ENCODE results near the gene FAM9C.

Gene FAM9C

GRCh38 chrX:13013363-13014110 is 30.9 kb downstream of the FAM9C start:
- Histone ChIP-seq H3K27ac (peak overlapping the region in 12 of 21 experiments; percentile 18 to 80 (median 55)), H3K4me3 (no peak overlapping the region)

GRCh38 chrX:13010546-13010945 is 33.9 kb downstream of the FAM9C start:
- peak overlapping the region in 1 of 21 experiments; percentile 80 for H3K27ac ChIP-seq

DNA sequence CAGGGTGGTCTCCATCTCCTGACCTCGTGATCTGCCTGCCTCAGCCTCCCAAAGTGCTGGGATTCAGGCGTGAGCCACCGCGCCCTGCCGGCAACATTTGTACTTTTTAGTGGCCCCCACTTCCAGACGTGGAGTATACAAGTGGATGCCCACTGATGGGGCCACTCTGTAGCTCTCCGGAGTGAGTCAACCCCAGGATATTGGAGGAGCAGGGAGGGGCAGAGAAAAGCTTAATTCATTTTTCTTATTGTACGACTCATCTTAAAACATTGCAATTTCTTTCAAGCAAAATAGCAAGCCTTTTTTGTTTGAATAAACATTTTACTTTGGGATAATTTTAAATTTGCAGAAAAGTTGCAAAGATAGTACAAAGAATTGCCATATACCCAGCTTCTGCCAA is 34.6 kb downstream of the FAM9C start:
- H3K27ac ChIP-seq: peak overlapping the region in 1 of 21 experiments; percentile 80
- no peak overlapping the region for H3K4me3 ChIP-seq

More at GRCh38 chrX:13010546-13010945, 33.9 kb downstream of the FAM9C start:
- no peak overlapping the region for H3K4me3 ChIP-seq

GRCh38 chrX:13009273-13009672 is 35.1 kb downstream of the FAM9C start:
- H3K27ac ChIP-seq: peak overlapping the region in 4 of 21 experiments; percentile 20 to 80 (median 60)
- H3K4me3 ChIP-seq: no peak overlapping the region

GRCh38 chrX:13008851-13009250 is 35.6 kb downstream of the FAM9C start:
- peak overlapping the region in 5 of 21 experiments; percentile 20 to 80 (median 61) for H3K27ac ChIP-seq

GRCh38 chrX:13008189-13008533 is 36.3 kb downstream of the FAM9C start:
- Histone ChIP-seq H3K27ac (peak overlapping the region in 7 of 21 experiments; percentile 20 to 80 (median 53)), H3K4me3 (no peak overlapping the region)

More at GRCh38 chrX:13008851-13009250, 35.6 kb downstream of the FAM9C start:
- no peak overlapping the region for H3K4me3 ChIP-seq

DNA sequence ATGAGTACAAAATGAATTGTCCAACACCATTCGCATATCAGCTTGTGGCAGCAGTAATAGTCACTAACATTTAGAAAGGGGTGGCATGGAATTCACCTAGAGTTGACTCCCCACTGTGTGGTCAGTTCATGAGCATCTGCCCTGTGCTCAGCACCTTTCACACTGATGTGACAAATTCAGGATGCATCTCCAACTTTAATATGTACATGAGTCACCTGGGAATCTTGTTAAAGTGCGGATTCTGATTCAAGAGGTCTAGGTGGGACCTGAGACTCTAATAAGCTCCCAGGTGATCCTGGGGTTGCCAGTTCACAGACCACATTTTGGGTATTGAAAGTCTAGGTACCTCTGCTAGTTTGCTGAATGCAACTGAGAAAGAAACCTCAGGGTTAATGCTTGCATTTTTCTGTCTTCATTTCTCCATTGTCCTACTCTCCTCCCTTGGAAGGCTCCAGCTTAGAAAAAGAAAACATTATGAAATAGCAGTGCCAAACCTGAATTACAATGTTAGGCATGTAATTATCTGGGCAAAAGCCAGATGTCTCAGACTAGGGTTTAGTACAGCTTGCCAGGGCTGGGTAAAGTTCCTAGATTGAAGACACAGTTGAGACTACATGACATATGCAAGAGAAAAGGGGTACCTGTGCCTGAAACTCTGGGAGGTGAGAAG is 36.8 kb downstream of the FAM9C start:
- Histone ChIP-seq H3K27ac (peak overlapping the region in 8 of 21 experiments; percentile 18 to 80 (median 57)), H3K4me3 (no peak overlapping the region)

GRCh38 chrX:13005661-13006473 is 38.6 kb downstream of the FAM9C start:
- peak overlapping the region in 9 of 21 experiments; percentile 7 to 80 (median 60) for H3K27ac ChIP-seq
- H3K4me3 ChIP-seq: no peak overlapping the region

- peak overlapping the region in 6 of 21 experiments; percentile 16 to 81 (median 74) for H3K27ac ChIP-seq
- H3K4me3 ChIP-seq: no peak overlapping the region
Observed at GRCh38 chrX:13001961-13002671, 42.3 kb downstream of the FAM9C start.

DNA sequence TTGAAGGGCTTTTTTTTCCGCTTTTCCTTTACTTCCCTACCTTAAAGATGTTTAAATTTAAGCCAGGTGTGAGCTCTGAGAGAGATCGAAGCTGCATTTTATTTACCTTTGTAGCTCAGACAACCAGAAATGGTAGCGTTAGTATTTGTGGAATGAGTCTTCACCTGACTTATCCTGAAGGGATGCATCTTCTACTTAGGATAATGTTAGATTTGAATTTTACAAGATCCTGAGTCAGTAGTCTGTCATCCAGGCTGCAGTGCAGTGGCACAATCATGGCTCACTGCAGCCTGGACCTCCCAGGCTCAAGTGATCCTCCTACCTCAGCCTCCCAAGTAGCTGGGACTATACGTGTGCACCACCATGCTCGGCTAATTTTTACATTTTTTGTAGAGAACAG is 43.3 kb downstream of the FAM9C start:
- Histone ChIP-seq H3K4me3 (no peak overlapping the region), H3K27ac (peak overlapping the region in 12 of 21 experiments; percentile 6 to 85 (median 70))

DNA sequence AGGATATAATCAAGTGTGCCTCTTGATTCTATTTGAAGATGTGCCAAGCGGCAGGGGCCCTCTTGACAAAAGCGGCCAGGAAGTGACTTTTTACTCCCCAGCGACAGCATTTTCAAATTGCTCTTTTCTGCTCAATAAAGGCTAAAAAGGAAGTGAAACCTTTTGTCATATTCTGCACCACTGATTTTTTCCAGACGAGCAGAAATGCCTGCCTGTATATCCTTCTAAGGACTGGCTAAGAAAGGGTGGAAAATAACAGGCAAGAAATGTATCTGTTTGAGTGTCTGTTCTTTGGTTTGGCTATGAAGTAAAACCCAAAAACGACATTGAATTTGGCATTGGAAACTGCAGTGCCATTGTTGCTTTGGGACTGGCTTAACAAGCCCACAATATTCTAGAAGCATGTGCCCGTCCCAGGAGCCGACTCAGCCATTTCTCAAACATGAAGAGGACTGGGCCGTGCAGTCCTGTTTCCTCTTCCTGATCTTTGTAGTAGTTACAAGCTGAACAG is 44.1 kb downstream of the FAM9C start:
- H3K4me3 ChIP-seq: no peak overlapping the region
- H3K27ac ChIP-seq: peak overlapping the region in 15 of 21 experiments; percentile 3 to 85 (median 50)

GRCh38 chrX:12999422-12999821 is 45.0 kb downstream of the FAM9C start:
- Histone ChIP-seq H3K27ac (peak overlapping the region in 11 of 21 experiments; percentile 34 to 85 (median 71)), H3K4me3 (no peak overlapping the region)

DNA sequence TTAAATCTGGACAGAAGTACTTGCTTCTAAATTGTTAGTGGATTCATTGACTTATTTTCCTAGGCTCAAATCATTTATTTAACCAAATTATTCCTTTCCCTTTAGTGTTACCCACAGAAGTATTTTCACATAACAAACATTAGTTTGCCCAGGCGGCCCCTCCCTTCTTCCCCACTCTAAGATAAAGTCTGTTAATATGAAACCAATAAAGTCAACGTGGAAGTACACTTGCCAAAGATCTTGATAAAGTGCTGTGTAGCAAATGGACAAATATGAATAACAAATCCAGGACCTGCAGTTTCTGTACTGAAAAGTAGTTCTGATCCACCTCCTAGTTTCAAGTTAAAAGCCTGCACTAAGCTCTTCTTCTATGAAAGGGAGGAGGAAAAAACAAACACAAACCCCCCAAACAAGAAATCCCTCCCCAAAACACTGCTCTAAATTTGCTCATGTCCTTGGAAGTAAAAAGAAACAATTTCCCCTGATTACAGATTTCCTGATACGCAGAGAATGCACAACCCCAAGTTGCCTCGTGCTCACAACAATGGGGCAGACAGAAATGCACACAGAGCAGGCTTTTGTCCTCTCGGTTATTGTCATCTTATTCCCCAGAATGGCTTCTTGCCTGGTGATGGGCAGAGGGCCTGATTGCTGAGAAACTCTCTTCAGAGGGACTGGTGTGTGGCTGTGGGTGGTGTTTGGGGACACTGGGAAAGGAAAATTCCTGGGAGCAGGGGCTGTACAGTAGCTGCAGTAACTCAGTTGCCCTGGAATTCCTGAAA is 46.3 kb downstream of the FAM9C start:
- Histone ChIP-seq H3K27ac (peak overlapping the region in 9 of 21 experiments; percentile 0 to 85 (median 71)), H3K4me3 (no peak overlapping the region)

DNA sequence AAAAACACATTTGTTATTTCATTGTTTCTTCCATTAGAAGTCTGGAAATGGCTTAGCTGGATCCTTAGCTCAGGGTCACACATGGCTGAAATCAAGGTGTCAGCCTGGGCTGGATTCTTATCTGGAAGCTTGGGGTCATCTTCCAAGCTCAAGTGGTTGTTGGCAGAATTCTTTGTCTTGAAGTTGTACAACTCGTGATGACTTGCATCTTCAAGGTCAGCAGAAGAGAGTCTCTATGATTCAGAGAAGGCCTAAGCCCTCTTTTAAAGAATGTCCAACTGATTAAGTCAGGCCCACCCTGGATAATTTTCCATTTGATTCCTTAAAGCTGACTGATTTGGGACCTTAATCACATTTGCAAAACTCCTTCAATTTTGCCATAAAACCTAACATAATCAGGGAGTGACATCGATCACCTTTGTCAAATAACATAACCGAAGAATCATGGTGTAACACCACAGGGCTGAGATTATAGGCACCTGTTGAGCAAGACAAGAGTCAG is 47.4 kb downstream of the FAM9C start:
- Histone ChIP-seq H3K4me3 (no peak overlapping the region), H3K27ac (peak overlapping the region in 3 of 21 experiments; percentile 77 to 85 (median 78))

DNA sequence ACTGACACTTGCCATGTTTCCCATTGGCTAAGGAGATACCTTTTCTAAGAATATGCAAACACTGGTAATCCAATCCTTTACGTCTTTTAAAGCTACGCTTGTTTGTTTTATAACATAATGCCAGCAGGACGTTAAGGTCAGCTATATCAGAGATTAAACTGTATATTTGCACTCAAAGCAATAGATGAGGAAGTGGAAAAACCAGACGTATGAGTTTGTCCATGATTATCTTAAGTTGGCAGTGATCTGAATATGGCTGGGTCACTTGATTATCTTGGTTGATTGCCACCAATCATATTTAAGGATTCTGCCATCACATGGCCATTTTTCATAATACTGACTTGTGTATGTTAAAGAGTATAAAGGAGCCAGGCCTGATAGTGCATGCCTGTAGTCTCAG is 50.1 kb downstream of the FAM9C start:
- Histone ChIP-seq H3K4me3 (no peak overlapping the region), H3K27ac (peak overlapping the region in 1 of 21 experiments; percentile 7)

- H3K27ac ChIP-seq: no peak overlapping the region
- H3K4me3 ChIP-seq: no peak overlapping the region
Observed at GRCh38 chrX:12993826-12994225, 50.6 kb downstream of the FAM9C start.

- Histone ChIP-seq H3K27ac (peak overlapping the region in 1 of 21 experiments; percentile 37), H3K4me3 (no peak overlapping the region)
Observed at GRCh38 chrX:12992544-12993118, 51.8 kb downstream of the FAM9C start.

DNA sequence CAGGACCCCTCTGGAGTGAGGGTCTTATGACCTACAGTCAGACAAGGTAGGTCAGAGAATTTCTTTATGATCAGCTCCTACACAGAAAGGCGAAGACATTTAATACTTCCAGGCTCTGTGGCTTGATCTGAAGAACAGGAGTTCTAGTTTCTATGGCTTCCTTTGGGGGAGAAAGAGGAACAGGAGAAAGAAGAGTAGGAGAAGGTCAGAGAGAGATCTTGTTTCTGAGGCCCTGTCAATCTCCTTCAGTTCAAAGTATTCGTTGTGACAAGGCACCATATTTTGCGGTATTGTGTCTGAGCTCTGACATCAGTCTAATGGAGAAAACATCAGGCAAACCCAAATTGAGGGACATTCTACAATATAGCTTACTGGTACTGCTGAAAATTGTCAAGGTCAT is 52.8 kb downstream of the FAM9C start:
- H3K27ac ChIP-seq: no peak overlapping the region
- no peak overlapping the region for H3K4me3 ChIP-seq

Measured in skin epidermis (tissue), 12 donors.